Endothelial cell of umbilical vein (primary cell): ENCODE measurements around the gene DHX34. TPM values are rescaled to one million over a fixed set of nuclear protein-coding genes. Genes with fewer than 3 reads are reported as not detected.

ENCODE experiments used
- BruUV-seq: library from RNA; stranded (reverse); fragments of 400-500 nt; replicated peaks from 2 replicates; lab custom pipeline; 2021; lab: Mats Ljungman, UMichigan
- CTCF ChIA-PET: fragments of 300-600, 350-600 bp; sonication (Branson Sonifier 250); formaldehyde crosslinking; loops from one replicate; lab custom pipeline; 2021; ENCODE audit warnings: antibody characterized with exemption, inconsistent platforms; lab: Charles Lee
- POLR2A ChIA-PET: fragments of 300-600, 350-600 bp; sonication (Branson Sonifier 250); formaldehyde crosslinking; loops from one replicate; lab custom pipeline; 2021; ENCODE audit warnings: antibody characterized with exemption, inconsistent platforms; lab: Charles Lee
- DNase-seq: peaks from one replicate; pipeline ENCODE4 v3.0.0-alpha.2; 2011; ENCODE audit warnings: low read depth, low spot score
- FAIRE-seq: peaks from 2 replicates; lab custom pipeline; 2011; peaks lifted over from hg19 to GRCh38; lab: Jason Lieb, UNC
- H2AFZ ChIP-seq: 2 replicates; pipeline ENCODE4 v1.6.0; 2012; ENCODE audit warnings: low read depth, low read length, control low read depth, inconsistent platforms
- H3K27ac ChIP-seq: 2 replicates; pipeline ENCODE4 v1.5.1; 2011; ENCODE audit warnings: low read depth, mild to moderate bottlenecking, control low read depth, low read length, moderate library complexity; ENCODE audit not compliant: insufficient read depth
- H3K27me3 ChIP-seq, 2 experiments: 2 replicates each; pipeline versions ENCODE4 v1.6.0 to v1.6.1; 2011; ENCODE audit warnings: low read length in 2 of 2, mixed read lengths in 1 of 2; ENCODE audit not compliant: control insufficient read depth in 2 of 2, insufficient read depth in 2 of 2
- H3K36me3 ChIP-seq, 2 experiments: 2 replicates in 1 of 2; 3 replicates in 1 of 2; pipeline ENCODE4 v1.5.1; 2011; ENCODE audit warnings: low read length in 2 of 2, mild to moderate bottlenecking in 1 of 2, moderate library complexity in 1 of 2; ENCODE audit not compliant: control insufficient read depth in 2 of 2, insufficient read depth in 2 of 2; ENCODE audit errors: extremely low read depth in 1 of 2
- H3K4me1 ChIP-seq: 3 replicates; pipeline ENCODE4 v1.5.1; 2011; ENCODE audit warnings: mild to moderate bottlenecking, low read length; ENCODE audit not compliant: control insufficient read depth, insufficient read depth; ENCODE audit errors: extremely low read depth
- H3K4me2 ChIP-seq: 2 replicates; pipeline ENCODE4 v1.6.1; 2011; ENCODE audit warnings: low read length, control low read depth, mixed read lengths; ENCODE audit not compliant: insufficient read depth
- H3K4me3 ChIP-seq, 3 experiments: fragments of 200-600 bp in 1 of 3; sonication (generic), shearing (Covaris generic) in 1 of 3; replicated peaks in 1 of 3; 2 replicates each; pipeline ENCODE4 v1.5.1; 2011 to 2016; ENCODE audit warnings: control low read depth in 3 of 3, low read length in 3 of 3, mild to moderate bottlenecking in 2 of 3, inconsistent platforms in 1 of 3, low read depth in 1 of 3, moderate library complexity in 1 of 3; ENCODE audit not compliant: insufficient read depth in 1 of 3
- H3K79me2 ChIP-seq: 2 replicates; pipeline ENCODE4 v1.6.0; 2012; ENCODE audit warnings: low read length, inconsistent platforms; ENCODE audit not compliant: control insufficient read depth, insufficient read depth
- H3K9ac ChIP-seq: replicated peaks from 2 replicates; pipeline ENCODE3; 2011; ENCODE audit warnings: low read length, control low read depth; ENCODE audit not compliant: insufficient read depth; ENCODE audit errors: extremely low read depth
- H3K9me1 ChIP-seq: replicated peaks from 3 replicates; pipeline ENCODE4 v1.6.0; 2011; ENCODE audit warnings: mild to moderate bottlenecking, low read length; ENCODE audit not compliant: control insufficient read depth, insufficient read depth; ENCODE audit errors: extremely low read depth
- H3K9me3 ChIP-seq: replicated peaks from 2 replicates; pipeline ENCODE4 v1.5.1; 2012; ENCODE audit warnings: low read length, inconsistent platforms; ENCODE audit not compliant: control insufficient read depth, insufficient read depth
- H4K20me1 ChIP-seq: replicated peaks from 2 replicates; pipeline ENCODE3; 2011; ENCODE audit warnings: mild to moderate bottlenecking, low read length; ENCODE audit not compliant: control insufficient read depth, insufficient read depth; ENCODE audit errors: extremely low read depth
- EZH2 ChIP-seq: IDR thresholded peaks from 2 replicates; pipeline ENCODE4 v1.6.1; 2012; ENCODE audit warnings: borderline replicate concordance, low read depth, mild to moderate bottlenecking, moderate library complexity, low read length, inconsistent platforms; ENCODE audit not compliant: severe bottlenecking
- FOS ChIP-seq: IDR thresholded peaks from 2 replicates; pipeline ENCODE4 v1.6.1; 2011; ENCODE audit warnings: mild to moderate bottlenecking, low read length, moderate library complexity, borderline replicate concordance; ENCODE audit not compliant: insufficient read depth
- GATA2 ChIP-seq: IDR thresholded peaks from 2 replicates; pipeline ENCODE4 v1.7.0; 2011; ENCODE audit warnings: low read depth, mild to moderate bottlenecking, moderate library complexity, mixed read lengths, low read length; ENCODE audit not compliant: insufficient read length, insufficient read depth
- JUN ChIP-seq: IDR thresholded peaks from 2 replicates; pipeline ENCODE4 v1.6.1; 2011; ENCODE audit warnings: borderline replicate concordance, low read depth; ENCODE audit not compliant: insufficient read length, insufficient read depth
- MYC ChIP-seq: IDR thresholded peaks from one replicate; pipeline ENCODE4 v1.6.1; 2011; ENCODE audit warnings: mild to moderate bottlenecking, low read depth, low read length
- POLR2A ChIP-seq: IDR thresholded peaks from 2 replicates; pipeline ENCODE4 v1.6.1; 2012; ENCODE audit warnings: low read depth, mild to moderate bottlenecking, control low read depth, low read length
- POLR2AphosphoS5 ChIP-seq: IDR thresholded peaks from 2 replicates; pipeline ENCODE4 v1.6.1; 2012; ENCODE audit warnings: low read depth, mild to moderate bottlenecking, control low read depth, low read length, moderate library complexity; ENCODE audit not compliant: insufficient read depth
- dilution Hi-C: fragments of 300-500 bp; cut with MboI; formaldehyde crosslinking; loops from one replicate; pipeline ENCODE4 v1.15.0; 2019; ENCODE audit warnings: low sequenced_read_pairs; ENCODE audit not compliant: extremely low pct_ligation_motif_present
- intact Hi-C: fragments of 100-400 bp; cut with micrococcal nuclease; formaldehyde crosslinking; loops from one replicate; pipeline ENCODE4 v1.10.0; 2022
- polyA plus RNA-seq, 4 experiments: library from polyadenylated mRNA; depleted of rRNA in 3 of 4; stranded (reverse) in 3 of 4; unstranded in 1 of 4; fragments of >200 nt; gene quantifications; 2 replicates each; pipeline versions ENCODE4 v1.2.1 to v1.2.3, GENCODE V29; 2011 to 2012; ENCODE audit warnings: missing spikeins in 1 of 4
- total RNA-seq: library from RNA; stranded (reverse); gene quantifications from 2 replicates; pipeline ENCODE4 v1.2.3, GENCODE V29; 2021
- TF ChIP-seq, protein P1 (sequence below), 2 donors: IDR thresholded peaks; 1 replicate in 1 of 2; 2 replicates in 1 of 2; pipeline ENCODE4 v1.5.1; 2011; ENCODE audit warnings: low read length in 2 of 2, mild to moderate bottlenecking in 2 of 2, moderate library complexity in 2 of 2, control low read depth in 1 of 2, inconsistent platforms in 1 of 2, low read depth in 1 of 2; ENCODE audit not compliant: insufficient read depth in 1 of 2; ENCODE audit errors: extremely low read depth in 1 of 2
- TF ChIP-seq, protein P2 (sequence below): IDR thresholded peaks from 2 replicates; pipeline ENCODE4 v1.6.1; 2011; ENCODE audit not compliant: insufficient read depth, insufficient read length

Gene DHX34
- total and polyA plus RNA-seq, 2 donors (not counting 3 experiments of a cell fraction or from before 2014, with no cell fraction given) = 12.8 to 20.7 TPM

- ChIA-PET CTCF (no interaction called here), POLR2A (no interaction called here)
- Histone ChIP-seq H3K9me3 (no peaks in the 10 kb centered on the region), H3K27me3 (no peaks in the 10 kb centered on the region), H3K4me3 (no peak overlapping the region), H3K4me2 (no peak overlapping the region), H3K9ac (no peak overlapping the region), H3K36me3 (peaks cover 14 to 70% of the 10 kb centered on the region in 2 experiments), H2AFZ (no peak overlapping the region), H3K79me2 (no peaks in the 10 kb centered on the region), H4K20me1 (no peaks in the 10 kb centered on the region), H3K4me1 (no peaks in the 10 kb centered on the region), H3K27ac (no peak overlapping the region), H3K9me1 (no peaks in the 10 kb centered on the region)
- intact Hi-C loops (no loop called here), dilution Hi-C loops (no loop called here)
- no peak for FAIRE-seq
- no peak for DNase-seq
- TF ChIP-seq JUN = no peak
- TF ChIP-seq POLR2AphosphoS5 = no peak
- TF ChIP-seq GATA2 = no peak
- TF ChIP-seq POLR2A = no peak
- TF ChIP-seq, protein P1, sequence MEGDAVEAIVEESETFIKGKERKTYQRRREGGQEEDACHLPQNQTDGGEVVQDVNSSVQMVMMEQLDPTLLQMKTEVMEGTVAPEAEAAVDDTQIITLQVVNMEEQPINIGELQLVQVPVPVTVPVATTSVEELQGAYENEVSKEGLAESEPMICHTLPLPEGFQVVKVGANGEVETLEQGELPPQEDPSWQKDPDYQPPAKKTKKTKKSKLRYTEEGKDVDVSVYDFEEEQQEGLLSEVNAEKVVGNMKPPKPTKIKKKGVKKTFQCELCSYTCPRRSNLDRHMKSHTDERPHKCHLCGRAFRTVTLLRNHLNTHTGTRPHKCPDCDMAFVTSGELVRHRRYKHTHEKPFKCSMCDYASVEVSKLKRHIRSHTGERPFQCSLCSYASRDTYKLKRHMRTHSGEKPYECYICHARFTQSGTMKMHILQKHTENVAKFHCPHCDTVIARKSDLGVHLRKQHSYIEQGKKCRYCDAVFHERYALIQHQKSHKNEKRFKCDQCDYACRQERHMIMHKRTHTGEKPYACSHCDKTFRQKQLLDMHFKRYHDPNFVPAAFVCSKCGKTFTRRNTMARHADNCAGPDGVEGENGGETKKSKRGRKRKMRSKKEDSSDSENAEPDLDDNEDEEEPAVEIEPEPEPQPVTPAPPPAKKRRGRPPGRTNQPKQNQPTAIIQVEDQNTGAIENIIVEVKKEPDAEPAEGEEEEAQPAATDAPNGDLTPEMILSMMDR (IDR thresholded peaks at IDR 0.05; ENCODE audit: extremely low read depth in 1 of 2, insufficient read depth in 1 of 2, low read depth in 1 of 2, low read length in 2 of 2) = no peak
- TF ChIP-seq EZH2 = no peak
- no peak for TF ChIP-seq MYC
- TF ChIP-seq, protein P2, sequence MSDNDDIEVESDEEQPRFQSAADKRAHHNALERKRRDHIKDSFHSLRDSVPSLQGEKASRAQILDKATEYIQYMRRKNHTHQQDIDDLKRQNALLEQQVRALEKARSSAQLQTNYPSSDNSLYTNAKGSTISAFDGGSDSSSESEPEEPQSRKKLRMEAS = no peak
- TF ChIP-seq FOS = no peak
- no TSS peak for BruUV-seq
These were observed 23.5 kb downstream of the DHX34 start for GRCh38 chr19:47372603-47373002.
